SK-MEL-5 (cell line): ENCODE results near the gene GIMAP8. TPM values are rescaled to one million over a fixed set of nuclear protein-coding genes. Genes with fewer than 3 reads are reported as not detected.

Experiments used
- DNase-seq: peaks from one replicate; pipeline ENCODE4 v3.0.0-alpha.2; 2016; ENCODE audit warnings: low read depth, low spot score
- in situ Hi-C: cut with HindIII; loops from 2 replicates; pipeline ENCODE4 v1.10.0; 2016; ENCODE audit warnings: low sequenced_read_pairs, high pct_unique_total_duplicates, low pct_unique_long_range_greater_than_20kb
- total RNA-seq: library from RNA; depleted of rRNA; stranded (reverse); fragments of >200 nt; shearing (Covaris generic); gene quantifications from 2 replicates; pipeline ENCODE4 v1.2.3, GENCODE V29; 2014

The GIMAP8 gene
- total RNA-seq, 1 experiment from 2014 or later = not detected

DNA sequence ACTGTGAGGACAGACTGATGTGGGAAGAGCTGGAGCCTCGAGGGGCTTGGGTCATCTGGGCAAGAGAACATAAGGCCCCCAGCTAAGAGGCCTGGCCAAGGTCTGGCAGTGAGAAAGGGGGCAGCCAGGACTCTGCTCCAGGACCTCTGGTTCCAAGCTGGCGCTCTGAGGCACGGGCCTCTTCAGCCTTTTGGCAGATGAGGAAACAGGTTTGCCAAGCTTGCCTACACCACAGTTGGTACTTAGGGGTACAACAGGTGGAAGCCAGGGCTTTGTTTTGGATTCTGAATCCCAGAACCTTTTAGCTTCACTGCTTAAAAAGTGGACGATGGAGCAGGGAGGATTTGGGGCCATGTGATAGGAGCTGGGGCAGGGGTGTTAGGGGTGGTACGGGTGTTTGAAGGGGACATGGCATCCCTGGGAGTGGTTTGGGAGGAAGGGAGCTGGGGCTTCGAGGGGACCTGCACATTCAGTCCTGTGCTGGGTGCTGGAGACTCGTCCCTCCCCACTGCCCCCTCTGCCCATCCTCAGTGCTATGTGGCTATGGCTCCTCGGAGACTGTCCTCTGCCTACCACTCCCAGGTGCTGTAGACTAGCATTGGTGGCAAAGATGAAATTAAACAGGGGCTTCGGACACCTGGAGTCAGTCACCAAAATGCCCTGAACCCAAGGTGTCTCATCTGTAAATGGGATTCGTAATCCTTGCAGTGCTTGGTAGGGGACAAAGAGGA is 41.0 kb upstream of the GIMAP8 start:
- in situ Hi-C loops = no loop called here
- no peak for DNase-seq

DNA sequence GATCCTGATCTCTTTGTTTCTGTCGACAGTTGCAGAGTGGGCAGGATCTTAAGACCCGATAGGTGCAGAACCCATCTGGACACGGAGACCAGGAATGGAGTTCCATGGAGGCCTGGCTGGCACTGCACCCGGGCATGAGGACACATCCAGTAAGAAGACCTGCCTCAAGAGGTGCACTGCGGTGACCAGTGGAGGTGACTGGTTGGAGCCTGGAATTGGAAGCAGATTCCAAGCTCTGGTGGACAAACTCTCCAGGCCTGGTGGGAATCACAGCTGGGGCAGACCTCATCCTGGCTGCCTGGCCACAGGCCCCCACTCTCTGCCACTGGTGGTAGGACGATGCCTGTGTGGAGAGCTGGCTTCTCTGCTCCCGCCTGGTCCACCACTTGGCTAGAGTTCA is 40.3 kb upstream of the GIMAP8 start:
- in situ Hi-C loops = no loop called here
- DNase-seq = no peak

DNA sequence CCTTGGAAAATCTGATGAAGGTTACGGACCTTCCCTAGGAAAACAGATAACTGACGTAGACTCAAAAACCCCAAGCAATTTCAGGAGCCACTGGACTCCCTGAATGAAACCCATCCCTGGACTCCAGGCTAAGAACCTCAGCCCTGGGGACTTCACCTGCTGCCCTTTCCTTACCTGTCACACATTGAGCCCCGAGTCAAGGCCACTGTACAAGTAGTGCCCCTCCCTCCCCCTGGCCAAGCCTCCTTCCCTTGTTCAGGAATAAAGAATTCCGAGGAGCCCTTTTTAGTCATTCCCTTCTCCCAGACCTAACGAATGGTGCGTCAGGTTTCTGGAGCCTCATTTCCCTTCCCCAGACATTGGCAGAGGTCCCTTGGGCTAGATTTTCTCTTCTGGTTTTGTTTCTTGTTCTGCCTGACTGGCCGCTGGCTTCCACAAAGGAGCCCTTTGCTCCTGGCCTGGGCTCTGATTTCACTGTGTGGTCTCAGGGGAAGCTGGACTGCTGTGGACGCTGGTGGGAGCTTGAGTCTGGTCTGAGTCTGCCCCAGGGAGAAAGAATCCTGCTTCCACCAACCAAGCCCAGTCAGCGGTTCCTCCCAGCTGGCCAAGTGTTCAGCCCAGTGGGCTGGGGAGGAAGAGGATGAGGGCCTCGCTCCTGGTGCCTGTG is 39.6 kb upstream of the GIMAP8 start:
- DNase-seq = no peak

DNA sequence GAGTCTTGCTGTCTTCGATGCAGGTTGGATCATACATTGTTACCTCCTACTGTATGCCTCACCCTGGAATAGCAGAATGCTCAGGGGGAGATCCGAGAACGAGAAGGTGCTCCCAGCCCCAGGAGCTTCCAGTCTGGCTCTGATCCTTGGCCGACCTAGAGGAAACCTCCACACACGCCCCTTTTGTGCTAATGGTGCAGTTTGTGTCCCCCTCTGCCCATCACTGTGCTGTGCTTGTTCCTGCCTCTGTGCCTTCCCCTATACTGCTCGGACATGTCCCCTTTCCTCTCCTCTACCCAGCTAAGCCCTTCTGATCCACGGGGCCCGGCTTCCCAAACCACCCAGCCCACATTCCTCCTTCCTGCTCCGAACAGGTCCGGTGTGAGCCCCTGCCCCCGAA is 38.8 kb upstream of the GIMAP8 start:
- in situ Hi-C loops = no loop called here

More for the DNA sequence above, 39.6 kb upstream of the GIMAP8 start:
- in situ Hi-C loops = no loop called here

DNA sequence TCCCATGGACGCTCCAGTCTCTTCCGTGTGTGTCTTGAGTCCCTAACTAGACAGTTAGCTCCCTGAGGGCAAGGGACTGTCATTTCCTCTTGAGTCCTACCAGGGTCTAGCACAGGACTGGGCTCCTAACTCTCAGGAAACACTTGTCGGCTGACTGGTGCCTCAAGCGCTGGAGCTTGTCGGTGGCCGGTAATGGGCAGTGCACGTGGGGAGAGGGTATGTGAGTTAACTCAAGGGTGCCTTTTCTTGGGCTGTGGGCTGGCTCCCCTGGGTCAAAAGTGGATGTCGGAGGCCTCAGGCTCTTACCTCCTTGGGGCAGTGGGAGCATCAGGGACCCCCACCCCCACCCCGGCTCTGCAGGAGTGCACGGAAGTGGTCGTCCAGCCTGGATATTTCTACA is 38.4 kb upstream of the GIMAP8 start:
- in situ Hi-C loops = no loop called here
- no peak for DNase-seq

More for the DNA sequence above, 38.8 kb upstream of the GIMAP8 start:
- no peak for DNase-seq

DNA sequence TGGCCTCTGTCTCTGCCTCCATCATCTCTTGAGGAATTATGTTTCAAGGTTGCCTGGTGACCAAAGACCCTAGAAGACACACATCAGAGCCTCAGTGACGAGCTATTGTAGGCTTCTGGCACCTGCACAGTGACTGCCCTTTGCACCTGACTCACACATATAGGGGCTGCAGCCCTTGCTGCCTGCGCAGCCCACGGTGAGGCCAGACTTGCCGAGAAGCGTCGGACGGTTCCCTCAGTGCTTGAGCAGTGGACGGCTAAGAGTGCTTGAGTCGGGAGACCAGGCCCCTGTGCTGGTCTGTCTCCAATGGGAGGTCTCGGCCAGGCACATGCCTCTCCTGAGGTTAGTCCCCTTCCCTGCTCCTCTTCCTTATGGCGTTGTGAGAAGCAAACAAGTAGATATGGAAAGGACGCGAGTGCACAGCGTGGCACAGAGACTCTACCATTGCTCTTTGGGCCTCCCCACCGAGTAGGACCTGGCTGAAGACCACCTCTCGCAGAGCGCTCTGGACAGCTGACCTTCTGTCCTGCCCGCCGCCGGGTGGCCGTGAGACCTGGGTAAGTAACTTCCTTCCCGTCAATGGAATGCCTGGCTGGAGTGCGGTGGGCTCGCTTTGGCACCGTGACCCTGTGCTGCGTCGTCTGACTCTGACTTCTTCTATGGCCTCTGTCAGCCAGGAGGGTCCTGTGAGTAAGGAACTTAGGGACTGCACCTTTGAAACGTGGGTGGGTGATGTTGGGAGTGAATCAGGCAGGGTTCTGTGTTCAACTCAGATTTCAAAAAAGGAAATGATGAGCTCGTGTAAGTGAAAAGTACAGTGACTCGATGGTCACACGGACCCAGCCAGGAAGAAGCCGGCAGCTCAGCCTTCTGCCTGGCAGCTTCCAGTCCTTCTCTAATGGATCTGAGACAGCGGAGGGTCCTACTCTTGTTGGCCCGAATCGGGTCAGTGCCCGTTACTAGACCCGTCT is 37.6 kb upstream of the GIMAP8 start:
- no peak for DNase-seq
- in situ Hi-C loops = no loop called here

DNA sequence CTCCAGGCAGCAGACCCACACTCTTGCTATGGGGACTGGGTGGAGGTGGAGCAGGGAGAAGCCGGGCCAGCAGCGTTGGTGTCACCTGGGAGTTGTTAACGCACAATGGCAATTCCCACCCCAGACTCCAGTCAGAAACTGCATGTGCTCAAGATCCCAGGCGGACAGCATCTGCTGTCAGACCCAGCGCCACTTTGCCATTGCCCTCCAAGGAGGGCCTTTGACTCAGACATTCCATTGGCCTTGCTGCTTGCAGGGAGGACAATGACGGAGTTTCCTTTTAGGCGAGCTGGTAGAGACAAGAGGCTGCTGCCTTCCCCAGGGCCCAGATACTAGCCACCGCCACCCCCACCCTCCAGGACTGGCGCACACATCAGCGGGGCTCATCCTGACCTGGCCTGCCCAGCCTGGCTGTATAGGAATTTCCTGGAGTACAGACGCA is 36.8 kb upstream of the GIMAP8 start:
- no peak for DNase-seq
- in situ Hi-C loops = no loop called here

DNA sequence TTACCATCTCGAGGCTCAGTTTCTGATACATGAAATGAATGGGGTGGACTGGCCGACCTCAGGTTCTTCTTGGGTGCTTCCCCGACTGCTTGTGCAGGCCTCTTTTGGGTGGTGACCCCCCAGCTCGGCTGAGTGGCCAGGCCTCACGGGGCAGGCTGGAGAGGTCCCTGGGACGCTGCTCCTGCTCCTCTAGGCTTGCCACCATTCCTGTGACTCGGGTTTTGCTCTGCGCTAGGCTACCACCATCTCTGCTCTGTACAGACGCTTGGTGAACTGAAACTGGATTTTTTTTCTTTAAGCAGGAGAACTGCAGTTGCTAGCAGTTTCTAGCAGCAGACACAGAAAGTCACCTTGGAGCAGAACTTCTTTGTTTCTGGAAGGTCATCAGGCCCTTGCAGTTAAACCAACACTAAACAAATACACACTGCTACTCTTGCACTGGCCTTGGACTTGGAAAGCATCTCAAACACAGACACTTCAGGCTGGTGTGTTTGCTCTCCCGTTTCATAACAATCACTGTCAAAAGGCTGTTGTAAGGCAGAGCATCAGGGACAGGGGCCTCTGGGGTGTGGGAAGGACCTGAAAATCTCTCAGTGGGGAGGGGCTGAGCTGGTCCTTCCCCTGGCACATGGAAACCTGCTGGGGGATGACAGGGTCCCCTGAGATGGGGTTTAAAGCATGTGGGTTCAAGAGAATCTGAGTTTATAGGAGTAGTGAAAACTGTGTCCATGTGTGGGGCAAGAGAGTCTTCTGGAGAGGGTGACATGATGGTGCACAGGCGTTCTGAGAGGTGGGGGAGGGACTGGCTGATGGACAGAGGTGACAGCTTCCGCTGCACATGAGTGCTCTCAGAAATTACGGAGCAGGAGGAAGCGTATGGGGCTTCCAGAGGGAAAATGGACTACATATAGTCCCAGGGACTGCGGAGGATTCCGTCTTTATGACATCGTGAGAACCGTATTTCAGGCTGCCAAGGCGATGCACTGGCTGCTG is 35.0 kb upstream of the GIMAP8 start:
- in situ Hi-C loops = no loop called here

DNA sequence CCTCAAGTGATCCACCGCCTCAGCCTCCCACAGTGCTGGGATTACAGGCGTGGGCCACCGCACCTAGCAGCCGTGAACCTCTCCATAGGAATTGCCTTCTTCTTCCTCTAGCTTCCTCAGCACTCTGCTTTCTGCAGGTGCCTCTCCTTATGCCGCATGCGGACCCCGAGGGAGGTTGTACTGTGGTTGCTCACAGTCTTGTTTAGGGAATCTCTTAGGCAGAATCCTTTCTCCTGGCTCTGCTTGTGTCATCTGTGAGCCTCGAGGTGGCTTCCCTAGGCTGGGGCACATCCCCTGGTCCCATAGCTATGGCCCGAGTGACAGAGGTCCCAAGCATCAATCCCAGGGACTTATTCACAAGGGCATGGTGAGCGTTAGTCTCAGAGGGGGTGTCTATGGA is 33.2 kb upstream of the GIMAP8 start:
- in situ Hi-C loops = no loop called here

More for the DNA sequence above, 35.0 kb upstream of the GIMAP8 start:
- DNase-seq = no peak

DNA sequence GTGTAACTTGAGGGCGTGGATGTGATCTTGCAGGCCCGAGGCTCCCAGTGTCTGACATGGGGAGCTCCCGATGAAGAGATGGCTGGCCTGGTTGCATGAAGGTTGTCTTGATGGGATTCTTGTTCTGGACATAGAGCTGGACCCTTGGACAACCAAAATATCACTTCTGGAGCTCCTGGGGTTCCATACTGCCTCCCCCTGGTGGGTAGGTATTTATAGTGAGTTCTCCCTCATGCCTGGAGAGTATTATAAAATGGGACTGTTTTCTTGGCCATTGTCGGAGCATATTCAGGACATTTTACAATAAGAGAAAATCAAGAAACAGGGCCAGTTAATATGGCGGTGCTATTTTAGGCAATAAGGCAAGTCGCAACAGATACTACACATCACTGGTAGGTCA is 32.6 kb upstream of the GIMAP8 start:
- in situ Hi-C loops = no loop called here
- peak; percentile 50 for DNase-seq

More for the DNA sequence above, 33.2 kb upstream of the GIMAP8 start:
- DNase-seq = no peak

DNA sequence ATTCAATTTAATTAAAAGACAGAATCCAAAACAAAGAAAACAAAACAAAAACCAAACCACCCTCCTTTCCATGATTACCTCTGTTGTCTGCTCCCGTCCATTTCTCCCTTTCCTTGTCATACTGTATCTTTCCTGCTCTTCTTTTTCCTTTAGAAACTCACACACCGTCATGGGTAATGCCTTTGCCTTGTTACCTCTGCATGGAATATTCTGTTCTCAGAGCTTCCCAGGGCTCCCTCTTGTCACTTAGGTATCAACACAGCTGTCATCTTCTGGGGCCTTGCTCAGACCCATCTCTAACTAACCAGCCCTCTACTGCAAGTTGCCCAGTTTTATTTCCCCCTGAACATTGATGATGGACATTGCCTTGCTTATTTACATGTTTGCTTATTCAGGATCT is 30.2 kb upstream of the GIMAP8 start:
- DNase-seq = no peak
- in situ Hi-C loops = no loop called here

DNA sequence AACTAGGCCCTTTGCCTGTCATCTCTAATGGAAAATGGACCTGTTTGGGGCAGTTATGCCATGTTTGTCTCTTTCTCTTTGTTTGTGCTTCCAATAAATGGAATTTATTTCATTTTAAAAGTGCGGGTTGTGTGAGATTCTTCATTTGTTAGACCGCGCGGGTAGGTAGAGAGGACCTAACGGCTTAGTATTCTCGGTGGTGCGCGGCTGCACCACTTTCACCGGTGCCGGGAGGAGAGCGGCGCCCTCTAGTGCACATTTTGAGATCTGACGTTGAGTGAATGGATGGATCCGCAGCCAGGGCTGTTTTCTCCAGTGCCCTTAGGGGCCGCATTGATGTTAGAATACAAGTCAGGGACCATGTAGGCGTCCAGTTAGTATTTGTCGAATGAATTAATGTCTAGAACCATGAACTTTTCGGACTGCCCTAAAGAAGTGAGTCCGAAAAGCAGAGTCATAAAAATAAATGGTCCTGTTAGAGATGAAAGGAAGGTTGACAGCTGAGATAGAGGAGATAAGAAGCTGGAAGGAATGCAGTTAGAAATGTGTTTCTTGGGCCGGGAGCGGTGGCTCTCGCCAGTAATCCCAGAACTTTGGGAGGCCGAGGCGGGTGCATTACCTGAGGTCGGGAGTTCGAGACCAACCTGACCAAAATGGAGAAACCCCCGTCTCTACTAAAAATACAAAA is 29.3 kb upstream of the GIMAP8 start:
- in situ Hi-C loops = no loop called here
- DNase-seq = peak; percentile 91

DNA sequence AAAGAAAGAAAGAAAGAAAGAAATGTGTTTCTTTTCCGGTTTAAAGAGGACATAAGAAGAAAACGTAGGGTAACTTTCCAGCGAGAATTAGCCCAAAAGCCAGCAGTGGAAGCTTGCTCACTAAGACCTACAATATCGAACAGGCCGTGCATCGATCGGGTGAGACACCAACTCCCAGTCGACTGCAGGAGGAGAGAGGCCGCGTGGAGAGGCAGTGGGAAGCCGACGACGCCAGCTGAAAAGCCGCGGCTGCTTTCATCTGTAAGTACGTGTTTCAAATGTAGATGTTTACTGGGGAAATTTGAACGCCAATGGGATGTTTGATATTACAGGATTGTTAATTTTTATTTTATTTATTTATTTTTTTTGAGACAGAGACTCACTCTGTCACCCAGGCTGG is 28.6 kb upstream of the GIMAP8 start:
- in situ Hi-C loops = no loop called here
- no peak for DNase-seq

DNA sequence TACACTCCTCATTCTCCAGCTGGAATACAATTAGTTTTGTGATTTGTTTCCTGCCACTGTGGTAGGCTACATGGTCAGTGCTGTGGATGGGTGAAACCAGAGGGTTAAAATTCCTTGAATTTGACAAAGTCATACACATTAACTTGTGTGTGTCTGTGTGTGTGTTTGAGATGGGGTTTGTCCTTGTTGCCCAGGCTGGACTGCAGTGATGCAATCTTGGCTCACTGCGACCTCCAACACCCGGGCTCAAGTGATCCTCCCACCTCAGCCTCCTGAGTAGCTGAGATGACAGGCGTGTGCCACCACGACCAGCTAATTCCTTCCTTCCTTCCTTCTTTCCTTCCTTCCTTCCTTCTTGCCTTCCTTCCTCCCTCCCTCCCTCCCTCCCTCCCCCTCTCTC is 24.8 kb upstream of the GIMAP8 start:
- in situ Hi-C loops = no loop called here
- no peak for DNase-seq

DNA sequence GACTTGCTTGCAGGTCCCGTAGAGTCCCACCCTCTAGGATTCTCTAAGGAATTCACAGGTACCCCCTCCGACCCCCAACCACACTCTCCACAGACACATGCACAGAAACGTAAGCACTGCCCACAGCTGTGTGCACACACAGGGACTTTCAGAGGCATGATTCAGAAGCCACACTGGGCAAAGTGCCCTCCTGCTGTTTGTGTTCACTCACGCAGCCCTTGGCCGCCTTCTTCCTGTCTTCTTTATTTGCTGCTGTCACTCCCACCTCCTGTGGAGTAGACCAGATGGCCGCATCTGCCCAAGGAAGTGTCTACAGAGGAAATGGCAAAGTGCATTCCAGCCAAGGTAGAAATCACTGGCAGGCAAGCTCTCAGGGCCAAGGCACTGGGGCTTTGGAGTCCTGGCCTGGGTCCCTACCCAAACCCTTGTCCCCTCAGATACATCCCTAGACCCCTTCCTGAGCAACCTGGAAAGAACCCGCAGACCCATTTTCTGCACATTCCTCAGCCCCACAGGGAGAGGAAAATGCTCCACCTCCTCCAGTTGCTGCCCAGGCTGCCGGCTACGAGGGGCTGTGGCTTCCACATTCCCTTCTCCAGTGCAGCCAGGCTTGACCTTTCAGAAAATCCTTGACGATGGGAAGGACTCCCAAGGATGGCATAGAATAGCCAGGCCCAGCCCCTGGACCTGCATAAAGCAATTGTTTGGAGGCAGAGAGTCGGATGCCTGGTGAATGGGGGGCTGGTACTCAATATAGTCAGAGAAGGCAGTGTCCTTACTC is 21.6 kb upstream of the GIMAP8 start:
- in situ Hi-C loops = no loop called here
- DNase-seq = no peak

DNA sequence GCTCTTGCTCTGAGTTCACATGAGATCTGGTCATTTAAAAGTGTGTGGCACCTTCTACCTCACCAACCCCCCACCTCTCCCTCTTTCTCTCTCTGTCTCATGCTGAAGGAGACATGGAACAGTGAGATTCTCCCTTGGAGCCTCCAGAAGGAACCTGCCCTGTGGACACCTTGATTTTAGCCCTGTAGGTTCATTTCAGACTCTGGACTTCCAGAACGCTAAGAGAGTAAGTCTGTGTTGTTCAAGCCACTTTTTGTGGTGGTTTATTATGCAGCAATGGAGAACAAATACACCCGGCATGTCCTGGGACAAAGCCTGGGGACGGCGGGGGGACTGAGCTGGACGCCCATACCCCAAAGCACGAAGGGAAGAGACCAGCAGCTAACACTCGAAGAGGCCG is 20.7 kb upstream of the GIMAP8 start:
- no peak for DNase-seq
- in situ Hi-C loops = no loop called here
